IMR-90 (cell line): ENCODE measurements around the gene MIEF1.
"Not testable (repeated sequence)": the region's sequence is repeated elsewhere in the genome, so short reads cannot be mapped to it uniquely, and the experiment has no call there.

Source experiments
- BHLHE40 ChIP-seq: fragments of 150-350 bp; IDR thresholded peaks from 2 replicates; pipeline ENCODE4 v1.6.1; 2016; ENCODE audit warnings: mild to moderate bottlenecking, low read depth, low read length
- CEBPB ChIP-seq: IDR thresholded peaks from 2 replicates; pipeline ENCODE4 v1.6.1; 2012; ENCODE audit warnings: low read depth, low read length, improper control_type of control experiment
- CTCF ChIP-seq: conservative IDR thresholded peaks from 2 replicates; pipeline ENCODE4 v1.5.1; 2012; ENCODE audit warnings: mild to moderate bottlenecking, low read depth, low read length, improper control_type of control experiment
- MAZ ChIP-seq: IDR thresholded peaks from 2 replicates; pipeline ENCODE4 v1.6.1; 2012; ENCODE audit warnings: low read depth, mild to moderate bottlenecking, low read length, improper control_type of control experiment, moderate library complexity, borderline replicate concordance
- NFE2L2 ChIP-seq: fragments of 150-350 bp; IDR thresholded peaks from 2 replicates; pipeline ENCODE4 v1.6.1; 2016; ENCODE audit warnings: low read depth, mild to moderate bottlenecking, low read length
- POLR2A ChIP-seq: IDR thresholded peaks from 2 replicates; pipeline ENCODE4 v1.6.1; 2012; ENCODE audit warnings: mild to moderate bottlenecking, low read depth, low read length
- RAD21 ChIP-seq: IDR thresholded peaks from 2 replicates; pipeline ENCODE4 v1.6.1; 2012; ENCODE audit warnings: low read length, improper control_type of control experiment
- RCOR1 ChIP-seq: IDR thresholded peaks from 2 replicates; pipeline ENCODE4 v1.6.1; 2012; ENCODE audit warnings: mild to moderate bottlenecking, low read length, improper control_type of control experiment; ENCODE audit not compliant: insufficient replicate concordance
- USF2 ChIP-seq: fragments of 150-350 bp; IDR thresholded peaks from 2 replicates; pipeline ENCODE4 v1.6.1; 2017; ENCODE audit warnings: mild to moderate bottlenecking, antibody characterized with exemption, low read length, low read depth

GRCh38 chr22:39507021-39507420, 4.9 kb downstream of the MIEF1 start:
- not testable (repeated sequence) for TF ChIP-seq RAD21, CTCF, POLR2A, BHLHE40, RCOR1, CEBPB, MAZ, USF2, NFE2L2
